NCI-H2196 treated with DMSO at 0.1 percent for 48 hours (cell line): ENCODE data around the gene LDAH.

Source experiments
- DNase-seq: peaks from one replicate; lab custom pipeline; 2025; ENCODE audit not compliant: unreplicated experiment; lab: John Stamatoyannopoulos, UW

LDAH gene

DNA sequence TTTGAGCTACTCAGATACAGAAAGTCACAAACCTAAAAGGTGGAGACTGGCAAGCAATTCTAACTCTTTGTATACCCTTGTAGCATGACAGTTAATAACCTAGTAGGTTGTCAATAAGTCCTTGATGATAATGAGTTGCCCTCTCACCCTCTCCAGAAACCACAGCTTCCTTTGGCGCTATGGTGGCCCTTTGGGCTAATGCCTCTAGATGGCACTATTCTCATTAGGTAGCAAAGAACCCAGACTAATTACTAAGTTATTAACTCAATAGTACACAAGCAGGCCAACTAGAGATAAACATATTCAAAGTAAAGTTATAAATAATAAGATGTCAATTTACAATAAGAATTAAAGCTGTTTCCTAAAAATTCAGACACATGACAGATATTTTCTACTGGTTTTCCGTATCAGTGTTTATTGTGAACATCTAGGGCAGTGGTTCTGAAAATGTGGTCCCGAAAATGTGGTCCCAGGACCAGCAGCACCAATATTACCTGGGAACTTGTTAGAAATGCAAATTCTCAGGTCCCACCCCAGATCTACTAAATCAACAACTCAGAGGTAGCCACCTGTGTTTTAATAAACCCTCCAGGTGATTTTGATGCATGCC, 41.1 kb downstream of the LDAH start:
- no peak for DNase-seq

DNA sequence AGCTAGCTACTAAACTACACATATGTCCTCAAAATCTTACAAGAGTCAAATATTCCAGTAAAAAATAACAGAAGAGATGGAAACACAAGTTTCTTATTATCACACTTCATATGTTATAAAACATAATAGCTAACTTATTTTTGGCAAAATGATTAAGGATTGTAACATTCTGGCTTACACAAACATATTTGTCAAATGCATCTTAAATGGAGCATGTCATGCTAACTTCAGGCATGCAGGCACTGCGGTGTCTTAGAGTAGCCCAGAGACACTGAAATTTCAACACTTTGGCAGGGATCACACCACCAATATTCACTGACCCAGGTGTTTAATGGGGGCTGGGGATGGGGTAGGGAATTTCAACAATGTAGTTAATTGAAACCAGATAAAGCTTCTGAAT, 51.6 kb downstream of the LDAH start:
- no peak for DNase-seq

DNA sequence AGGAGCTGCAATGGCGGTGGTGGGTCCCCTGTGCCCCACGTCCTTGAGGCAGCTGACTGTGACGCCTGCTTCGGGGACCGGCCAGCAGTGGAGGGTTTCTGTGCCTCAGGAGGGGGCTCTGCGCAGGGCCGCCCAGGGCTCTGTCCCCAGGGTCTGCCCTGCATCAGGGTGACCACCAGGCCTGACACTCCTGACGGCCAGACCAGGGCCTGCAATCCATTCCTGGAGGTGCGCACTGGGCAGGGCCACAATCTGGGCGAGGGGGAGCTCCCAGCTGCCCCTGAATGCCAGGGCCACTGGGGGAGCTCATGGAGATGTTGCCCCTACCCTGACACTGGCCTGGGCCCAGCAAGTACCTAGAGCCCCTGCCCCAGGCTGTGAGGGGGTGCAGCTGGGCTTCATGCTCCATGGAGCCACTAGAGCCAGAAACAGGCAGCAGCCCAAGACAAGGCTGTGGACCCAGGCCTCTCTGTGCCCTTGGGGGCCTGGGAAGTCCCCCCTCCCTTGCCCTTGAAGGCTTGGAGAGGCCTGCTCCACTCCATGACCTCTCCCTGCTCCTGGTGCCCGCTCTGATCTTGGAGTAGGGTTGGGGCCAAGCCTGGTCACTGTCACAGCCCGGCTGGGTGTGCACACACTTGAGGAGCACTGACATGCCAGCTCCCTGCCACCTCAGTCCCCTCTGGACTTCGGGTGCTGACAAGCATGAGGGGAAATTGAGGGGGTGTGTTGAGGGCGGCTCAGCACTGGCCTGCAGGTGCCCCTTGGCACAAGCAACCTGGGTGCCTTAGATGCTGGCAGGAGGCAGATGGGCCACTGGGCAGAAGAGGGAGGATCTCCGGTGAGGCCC, 55.9 kb downstream of the LDAH start:
- no peak for DNase-seq

DNA sequence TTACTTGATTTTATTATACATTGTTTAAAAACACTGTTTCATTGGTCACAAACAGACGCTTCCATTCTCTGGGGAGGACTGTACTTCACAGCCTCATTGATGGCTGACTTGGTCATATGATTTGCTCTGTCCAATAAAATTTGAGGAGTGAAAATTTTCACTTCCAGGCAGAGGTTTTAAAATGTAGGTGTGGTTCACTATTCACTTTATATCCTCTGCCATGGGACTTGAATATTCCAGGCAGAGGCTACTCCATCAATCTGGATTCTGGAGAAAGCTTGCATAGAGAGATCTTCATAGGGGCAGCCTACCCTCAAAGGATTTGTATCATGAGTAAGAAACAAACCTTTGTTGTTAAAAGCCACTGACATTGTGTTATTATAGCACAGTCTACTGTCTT, 56.7 kb downstream of the LDAH start:
- DNase-seq: no peak

DNA sequence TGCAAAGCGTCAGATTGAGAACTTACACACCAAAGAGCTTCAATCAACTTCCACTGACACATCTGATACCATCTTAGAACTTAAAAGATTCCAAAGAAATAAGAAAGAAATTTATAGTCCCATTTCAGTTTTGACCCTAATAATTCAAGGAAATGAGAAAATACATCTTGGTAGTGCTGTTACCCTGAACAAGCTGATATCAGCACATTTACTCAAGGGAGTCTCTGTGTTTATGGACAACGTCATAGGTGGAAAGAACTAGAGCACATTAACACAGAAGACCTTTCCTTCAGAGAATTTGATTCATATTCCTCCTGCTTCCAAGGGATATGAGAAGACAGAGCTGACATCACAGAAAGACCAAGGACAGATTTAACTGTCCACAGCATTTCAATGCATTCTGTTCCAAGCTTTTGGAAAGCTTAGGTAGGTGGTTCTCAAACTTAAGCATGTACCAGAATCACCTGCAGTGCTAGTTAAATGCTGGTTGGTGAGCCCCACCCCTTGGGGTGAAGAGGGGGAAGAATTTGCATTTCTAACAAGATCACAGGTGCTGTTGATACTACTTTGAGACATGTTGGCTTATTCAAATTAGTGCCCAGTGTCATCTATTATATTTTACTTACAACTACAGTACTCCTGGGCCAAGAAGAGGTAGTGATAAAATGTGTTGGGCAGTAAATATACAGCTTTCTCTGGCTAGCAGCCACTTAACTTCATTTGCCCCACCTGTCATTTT, 59.8 kb downstream of the LDAH start:
- DNase-seq: no peak

- DNase-seq: no peak
Measured at GRCh38 chr2:20759487-20759886, 63.4 kb downstream of the LDAH start.

GRCh38 chr2:20758997-20759396, 63.9 kb downstream of the LDAH start:
- no peak for DNase-seq

DNA sequence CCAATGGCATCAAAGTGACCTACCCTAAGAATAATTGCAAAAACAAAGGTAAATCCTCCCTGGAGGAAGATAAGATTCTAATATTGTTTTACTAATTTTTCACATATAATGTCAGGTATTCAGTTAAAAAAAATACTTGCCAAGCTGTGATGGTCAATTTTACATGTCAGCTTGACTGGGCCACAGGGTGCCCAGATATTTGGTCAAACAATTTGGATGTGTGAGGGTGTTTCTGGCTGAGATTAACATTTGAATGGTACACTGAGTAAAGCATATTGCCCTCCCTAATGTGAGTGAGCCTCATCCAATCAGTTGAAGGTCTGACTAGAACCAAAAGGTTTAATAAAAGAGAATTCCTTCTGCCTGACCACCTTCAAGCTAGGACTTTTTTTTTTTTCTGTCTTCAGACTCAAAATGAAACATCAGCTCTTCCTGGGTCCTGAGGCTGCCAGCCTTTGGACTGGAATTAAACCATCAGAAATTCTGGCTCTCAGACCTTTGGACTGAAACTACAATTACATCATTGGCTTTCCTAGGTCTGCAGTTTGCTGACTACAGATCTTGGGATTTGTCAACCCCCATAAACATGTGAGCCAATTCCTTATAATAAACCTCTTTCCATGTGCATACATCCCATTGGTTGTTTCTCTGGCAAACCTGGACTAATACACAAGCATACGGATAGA, 65.4 kb downstream of the LDAH start:
- no peak for DNase-seq

GRCh38 chr2:20755132-20755800, 67.6 kb downstream of the LDAH start:
- no peak for DNase-seq

DNA sequence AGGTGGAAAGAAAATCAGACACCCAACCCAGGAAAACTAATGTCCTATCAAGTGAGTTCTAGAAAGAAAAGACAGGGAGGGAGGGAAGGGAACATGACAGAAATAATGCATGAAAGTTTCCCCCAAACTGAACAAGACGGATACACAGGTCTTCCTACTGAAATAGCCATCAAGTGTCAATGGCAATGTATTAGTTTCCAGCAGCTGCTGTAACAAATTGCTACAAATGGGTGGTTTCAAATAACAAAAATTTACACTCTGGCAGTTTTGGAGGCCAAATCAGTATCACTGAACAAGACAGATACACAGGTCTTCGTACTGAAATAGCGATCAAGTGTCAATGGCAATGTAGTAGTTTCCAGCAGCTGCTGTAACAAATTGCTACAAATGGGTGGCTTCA, 70.6 kb downstream of the LDAH start:
- no peak for DNase-seq

GRCh38 chr2:20747317-20747716, 75.6 kb downstream of the LDAH start:
- DNase-seq: no peak

GRCh38 chr2:20745924-20746555, 76.9 kb downstream of the LDAH start:
- no peak for DNase-seq

GRCh38 chr2:20744366-20745335, 78.2 kb downstream of the LDAH start:
- DNase-seq: no peak

GRCh38 chr2:20738772-20739171, 84.1 kb downstream of the LDAH start:
- DNase-seq: no peak

DNA sequence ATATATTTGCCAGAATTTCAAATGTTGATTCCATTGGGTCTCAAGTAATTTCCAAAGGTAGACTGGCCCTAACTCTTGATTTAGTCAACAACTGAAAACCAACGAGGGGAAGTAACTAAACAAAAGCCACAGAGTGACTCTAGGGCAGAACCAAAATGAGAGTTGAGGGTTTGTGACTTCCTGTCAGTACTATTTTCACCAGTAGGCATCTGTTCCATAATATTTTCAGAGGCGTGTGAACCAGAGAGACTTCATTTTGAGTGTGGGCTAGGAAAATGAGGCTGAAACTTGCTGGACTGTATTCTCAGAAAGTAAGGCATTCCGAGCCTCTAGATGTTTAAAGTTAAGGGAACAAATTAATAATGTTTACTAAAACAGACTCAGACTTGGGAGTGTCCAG, 85.4 kb downstream of the LDAH start:
- DNase-seq: no peak

DNA sequence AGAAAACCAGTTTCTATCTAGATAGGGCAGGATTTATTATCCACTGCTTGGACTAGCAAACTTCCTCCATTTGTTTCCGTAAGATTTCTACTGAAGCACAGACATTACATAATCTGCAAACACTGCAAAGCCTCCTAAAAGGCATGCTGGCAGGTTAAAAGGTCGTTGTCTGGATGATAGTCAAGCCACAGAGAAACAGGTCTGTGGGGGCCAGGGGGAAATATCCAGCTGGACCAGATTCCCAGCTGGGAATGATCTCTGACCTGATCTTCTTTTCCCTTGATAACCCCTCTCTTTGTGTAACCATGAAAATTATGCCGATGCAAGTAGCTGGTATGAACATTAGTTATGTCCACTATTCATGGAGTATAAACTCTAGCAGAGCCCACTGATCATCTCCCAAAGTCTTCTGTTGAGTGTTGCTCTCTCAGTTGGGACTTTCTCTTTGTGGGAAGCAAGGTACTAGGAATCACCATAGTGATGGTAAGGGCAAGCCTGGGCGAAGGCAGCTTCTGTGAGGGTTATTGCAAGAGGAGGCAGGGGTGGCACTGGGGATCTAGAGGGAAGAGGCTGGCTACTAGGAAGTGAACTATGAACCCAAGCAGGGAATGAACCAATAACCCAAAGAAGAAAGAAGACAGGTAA, 94.7 kb downstream of the LDAH start:
- DNase-seq: no peak

GRCh38 chr2:20726913-20727312, 96.0 kb downstream of the LDAH start:
- no peak for DNase-seq

- DNase-seq: no peak
Measured at GRCh38 chr2:20725782-20726181, 97.1 kb downstream of the LDAH start.
